Lung (tissue), 12 donors: ENCODE measurements around the gene PRAC2. TPM values are rescaled to one million over a fixed set of nuclear protein-coding genes. Genes with fewer than 3 reads are reported as not detected.

Experiments used
- ATAC-seq: fragments of 200-7000 bp; cut with Tn5 transposase; one replicate; pipeline ENCODE4 v1.9.1; 2020; ENCODE audit warnings: moderate number of reproducible peaks; ENCODE audit not compliant: insufficient read depth, low FRiP score
- DNase-seq, 3 donors: peaks; one replicate each; pipeline ENCODE4 v3.0.0-alpha.2; 2013 to 2017
- H3K27ac ChIP-seq, 2 donors: one replicate each; pipeline ENCODE4 v1.5.1; 2013; ENCODE audit warnings: mild to moderate bottlenecking in 2 of 2, moderate library complexity in 2 of 2, control low read depth in 1 of 2, inconsistent platforms in 1 of 2, low read depth in 1 of 2, low read length in 1 of 2
- H3K27me3 ChIP-seq, 3 donors: one replicate each; pipeline ENCODE4 v1.5.1; 2013; ENCODE audit warnings: low read length in 2 of 3; ENCODE audit not compliant: control insufficient read depth in 3 of 3, insufficient read depth in 3 of 3
- H3K36me3 ChIP-seq, 4 donors: one replicate each; pipeline ENCODE4 v1.5.1; 2013; ENCODE audit warnings: low read length in 4 of 4, mild to moderate bottlenecking in 1 of 4, moderate library complexity in 1 of 4; ENCODE audit not compliant: control insufficient read depth in 4 of 4, insufficient read depth in 4 of 4
- H3K4me1 ChIP-seq, 5 donors: one replicate each; pipeline ENCODE4 v1.5.1; 2013; ENCODE audit warnings: low read length in 5 of 5, mild to moderate bottlenecking in 2 of 5, moderate library complexity in 1 of 5; ENCODE audit not compliant: control insufficient read depth in 5 of 5, insufficient read depth in 5 of 5
- H3K4me3 ChIP-seq: one replicate; pipeline ENCODE4 v1.5.1; 2013; ENCODE audit warnings: mild to moderate bottlenecking, control low read depth, moderate library complexity
- H3K9ac ChIP-seq, 2 donors: one replicate each; pipeline ENCODE4 v1.5.1; 2013; ENCODE audit warnings: low read length in 2 of 2, control low read depth in 1 of 2; ENCODE audit not compliant: insufficient read depth in 1 of 2
- H3K9me3 ChIP-seq, 4 donors: one replicate each; pipeline ENCODE4 v1.5.1; 2013; ENCODE audit warnings: low read length in 3 of 4, mild to moderate bottlenecking in 1 of 4, moderate library complexity in 1 of 4; ENCODE audit not compliant: control insufficient read depth in 4 of 4, insufficient read depth in 3 of 4
- WGBS, 2 donors: extraction: QIAGEN DNeasy Blood & Tissue Kit; methylation state at CpG; one replicate each; pipeline ENCODE4 v1.1.7; 2013; 5-methylcytosine and 5-hydroxymethylcytosine counted together
- polyA plus RNA-seq, 2 donors: library from polyadenylated mRNA; stranded (reverse); fragments of 200-250 nt; gene quantifications; one replicate each; pipeline ENCODE4 v1.2.1, GENCODE V29; 2013
- total RNA-seq, 2 donors: library from RNA; depleted of rRNA in 1 of 2; stranded (reverse); fragments of >200 nt in 1 of 2; gene quantifications; one replicate each; pipeline ENCODE4 v1.2.1, GENCODE V29; 2014 to 2021
- TF ChIP-seq, protein P1 (sequence below): IDR thresholded peaks from 2 replicates; pipeline ENCODE4 v1.5.1; 2012; ENCODE audit warnings: mild to moderate bottlenecking; ENCODE audit errors: control extremely low read depth, extremely low read depth
- donor health status: control.
- donor health status: control.
- donor health status: Bipolar disorder and iron deficiency.
- donor health status: healthy.
- donor health status: DM: yes; HTN: yes; CAD: no.

The PRAC2 gene
- total and polyA plus RNA-seq, 4 donors = not detected

DNA sequence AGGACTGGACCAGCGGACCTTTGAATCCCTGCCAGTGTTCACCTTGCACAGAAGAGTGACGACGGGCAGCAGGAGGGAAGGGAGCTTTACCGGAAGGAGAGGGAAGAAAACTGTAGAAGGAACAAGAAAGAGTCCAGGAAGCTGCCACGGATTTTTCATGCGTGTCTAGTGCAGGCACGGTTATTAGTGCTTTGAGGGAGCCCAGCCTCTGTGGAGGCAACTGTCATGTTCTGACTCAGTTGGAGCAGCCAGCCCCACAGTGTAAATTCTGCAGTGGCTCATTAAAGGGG is 12.0 kb downstream of the PRAC2 start:
- no peak for ATAC-seq
- DNase-seq = no peak
- Histone ChIP-seq H3K36me3 (no peaks in the 10 kb centered on the region), H3K4me1 (no peaks in the 10 kb centered on the region), H3K4me3 (no peak overlapping the region), H3K9ac (no peak overlapping the region), H3K27me3 (peaks cover 3 to 99% (median 97%) of the 10 kb centered on the region in 3 donors), H3K9me3 (peaks cover 0 to 6% (median 0%) of the 10 kb centered on the region in 4 donors), H3K27ac (no peak overlapping the region)
- 5 to 6% methylated on average over 7 of the region's 7 CpGs for WGBS, 2 donors
- TF ChIP-seq, protein P1, sequence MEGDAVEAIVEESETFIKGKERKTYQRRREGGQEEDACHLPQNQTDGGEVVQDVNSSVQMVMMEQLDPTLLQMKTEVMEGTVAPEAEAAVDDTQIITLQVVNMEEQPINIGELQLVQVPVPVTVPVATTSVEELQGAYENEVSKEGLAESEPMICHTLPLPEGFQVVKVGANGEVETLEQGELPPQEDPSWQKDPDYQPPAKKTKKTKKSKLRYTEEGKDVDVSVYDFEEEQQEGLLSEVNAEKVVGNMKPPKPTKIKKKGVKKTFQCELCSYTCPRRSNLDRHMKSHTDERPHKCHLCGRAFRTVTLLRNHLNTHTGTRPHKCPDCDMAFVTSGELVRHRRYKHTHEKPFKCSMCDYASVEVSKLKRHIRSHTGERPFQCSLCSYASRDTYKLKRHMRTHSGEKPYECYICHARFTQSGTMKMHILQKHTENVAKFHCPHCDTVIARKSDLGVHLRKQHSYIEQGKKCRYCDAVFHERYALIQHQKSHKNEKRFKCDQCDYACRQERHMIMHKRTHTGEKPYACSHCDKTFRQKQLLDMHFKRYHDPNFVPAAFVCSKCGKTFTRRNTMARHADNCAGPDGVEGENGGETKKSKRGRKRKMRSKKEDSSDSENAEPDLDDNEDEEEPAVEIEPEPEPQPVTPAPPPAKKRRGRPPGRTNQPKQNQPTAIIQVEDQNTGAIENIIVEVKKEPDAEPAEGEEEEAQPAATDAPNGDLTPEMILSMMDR = no peak

DNA sequence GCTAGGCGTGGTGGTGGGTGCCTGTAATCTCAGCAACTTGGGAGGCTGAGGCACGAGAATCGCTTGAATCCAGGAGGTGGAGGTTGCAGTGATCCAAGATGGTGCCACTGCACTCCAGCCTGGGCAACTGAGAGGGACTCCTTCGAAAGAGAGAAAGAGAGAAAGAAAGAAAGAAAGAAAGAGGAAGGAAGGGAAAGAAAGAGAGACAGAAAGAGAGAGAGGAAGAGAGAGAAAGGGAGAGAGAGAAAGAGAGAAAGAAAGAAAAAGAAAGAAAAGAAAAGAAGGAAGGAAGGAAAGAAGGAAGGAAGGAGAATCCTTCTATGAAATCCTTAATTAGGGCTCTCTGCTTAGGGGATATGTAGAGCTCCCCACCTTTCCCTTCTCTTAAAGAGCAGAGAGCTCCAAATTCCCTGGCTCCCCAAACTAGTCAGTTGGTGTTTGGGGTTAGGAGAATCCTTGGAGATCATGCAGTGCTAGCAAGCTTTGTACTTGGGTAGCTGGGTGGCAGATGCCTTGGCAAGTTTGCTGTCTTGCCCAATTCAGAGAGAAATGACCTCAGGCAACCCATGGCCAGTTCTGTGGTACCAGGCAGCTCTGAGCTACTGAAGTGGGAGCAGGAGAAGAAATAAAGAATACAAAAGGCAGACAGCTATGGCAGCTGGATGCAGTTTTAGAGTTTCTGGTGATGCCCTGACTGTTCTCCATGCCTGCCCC is 14.5 kb downstream of the PRAC2 start:
- TF ChIP-seq, protein P1 = no peak
- H3K9ac ChIP-seq = no peak overlapping the region
- peaks cover 0 to 9% (median 0%) of the 10 kb centered on the region in 4 donors for H3K9me3 ChIP-seq
- H3K27ac ChIP-seq = no peak overlapping the region
- H3K4me1 ChIP-seq = no peaks in the 10 kb centered on the region
- WGBS, 2 donors = 61 to 66% methylated on average over 4 of the region's 4 CpGs
- no peaks in the 10 kb centered on the region for H3K36me3 ChIP-seq
- peaks cover 0 to 100% (median 97%) of the 10 kb centered on the region in 3 donors for H3K27me3 ChIP-seq
- DNase-seq (no peak), ATAC-seq (no peak)
- H3K4me3 ChIP-seq = no peak overlapping the region

DNA sequence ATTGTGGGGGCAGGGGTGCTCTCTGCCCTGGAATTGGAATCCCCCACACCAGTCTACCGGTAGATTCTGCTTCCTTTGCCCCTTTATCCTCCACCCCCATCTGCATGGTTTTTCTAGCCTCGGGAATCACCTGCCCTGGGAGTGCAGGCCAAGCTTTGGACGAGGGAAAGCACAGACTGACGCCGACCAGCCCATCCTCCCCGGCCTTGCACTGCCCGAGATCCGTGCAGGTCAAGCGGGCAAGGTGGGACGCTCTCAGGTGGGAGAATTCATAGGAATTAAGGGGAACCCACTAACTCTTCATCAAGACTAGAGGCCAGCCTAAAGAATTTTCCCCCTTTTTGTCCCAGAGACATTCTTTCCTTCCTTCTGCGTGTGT is 15.4 kb downstream of the PRAC2 start:
- TF ChIP-seq, protein P1 = no peak
- DNase-seq (no peak), ATAC-seq (no peak)
- peaks cover 0 to 99% (median 96%) of the 10 kb centered on the region in 3 donors for H3K27me3 ChIP-seq
- no peak overlapping the region for H3K9ac ChIP-seq
- H3K27ac ChIP-seq = no peak overlapping the region
- 6 to 7% methylated on average over 11 of the region's 11 CpGs for WGBS, 2 donors
- H3K4me3 ChIP-seq = no peak overlapping the region
- H3K4me1 ChIP-seq = no peaks in the 10 kb centered on the region
- H3K9me3 ChIP-seq = peaks cover 0 to 11% (median 0%) of the 10 kb centered on the region in 4 donors
- H3K36me3 ChIP-seq = no peaks in the 10 kb centered on the region
